Keratinocyte (primary cell): ENCODE results near the gene VPS26A. TPM values are rescaled to one million over a fixed set of nuclear protein-coding genes. Genes with fewer than 3 reads are reported as not detected.
A peak's percentile ranks its signal among the peaks of the same experiment; 100 is the strongest.

ENCODE experiments used
- DNase-seq: peaks from one replicate; pipeline ENCODE4 v3.0.0-alpha.2; 2011; ENCODE audit warnings: low read depth, missing footprints, low spot score
- FAIRE-seq: peaks from 2 replicates; lab custom pipeline; 2011; peaks lifted over from hg19 to GRCh38; lab: Jason Lieb, UNC
- H2AFZ ChIP-seq: 2 replicates; pipeline ENCODE4 v1.6.0; 2012; ENCODE audit warnings: low read length, control low read depth, inconsistent platforms; ENCODE audit not compliant: control insufficient read depth
- H3K27ac ChIP-seq: 2 replicates; pipeline ENCODE4 v1.5.1; 2011; ENCODE audit warnings: low read length; ENCODE audit not compliant: control insufficient read depth, insufficient read depth
- H3K27me3 ChIP-seq: 3 replicates; pipeline ENCODE4 v1.6.0; 2011; ENCODE audit warnings: low read length; ENCODE audit not compliant: control insufficient read depth, insufficient read depth; ENCODE audit errors: extremely low read depth
- H3K36me3 ChIP-seq, 2 experiments: 2 replicates in 1 of 2; 3 replicates in 1 of 2; pipeline ENCODE4 v1.5.1; 2011; ENCODE audit warnings: low read length in 2 of 2, mild to moderate bottlenecking in 1 of 2; ENCODE audit not compliant: control insufficient read depth in 2 of 2, insufficient read depth in 2 of 2; ENCODE audit errors: extremely low read depth in 1 of 2
- H3K4me1 ChIP-seq: 3 replicates; pipeline ENCODE4 v1.5.1; 2011; ENCODE audit warnings: low read length; ENCODE audit not compliant: control insufficient read depth, insufficient read depth; ENCODE audit errors: extremely low read depth
- H3K4me2 ChIP-seq: 3 replicates; pipeline ENCODE4 v1.6.0; 2011; ENCODE audit warnings: low read depth, low read length; ENCODE audit not compliant: control insufficient read depth, insufficient read depth; ENCODE audit errors: extremely low read depth
- H3K4me3 ChIP-seq, 3 experiments: fragments of 200-600 bp in 1 of 3; sonication (generic) in 1 of 3; 2 replicates in 2 of 3; 3 replicates in 1 of 3; pipeline ENCODE4 v1.5.1; 2011 to 2016; ENCODE audit warnings: low read length in 3 of 3, mild to moderate bottlenecking in 3 of 3, control low read depth in 2 of 3, inconsistent platforms in 1 of 3, low read depth in 1 of 3, mixed read lengths in 1 of 3, mixed run types in 1 of 3, moderate library complexity in 1 of 3; ENCODE audit not compliant: control insufficient read depth in 2 of 3, insufficient read depth in 2 of 3; ENCODE audit errors: extremely low read depth in 1 of 3
- H3K79me2 ChIP-seq: 2 replicates; pipeline ENCODE4 v1.6.0; 2012; ENCODE audit warnings: low read length; ENCODE audit not compliant: control insufficient read depth, insufficient read depth
- H3K9ac ChIP-seq: 3 replicates; pipeline ENCODE4 v1.6.0; 2011; ENCODE audit warnings: low read length; ENCODE audit not compliant: control insufficient read depth, insufficient read depth; ENCODE audit errors: extremely low read depth
- H3K9me1 ChIP-seq: 3 replicates; pipeline ENCODE4 v1.6.0; 2011; ENCODE audit warnings: low read length; ENCODE audit not compliant: control insufficient read depth, insufficient read depth; ENCODE audit errors: extremely low read depth
- H3K9me3 ChIP-seq: 2 replicates; pipeline ENCODE4 v1.5.1; 2012; ENCODE audit warnings: low read depth, low read length; ENCODE audit not compliant: control insufficient read depth
- H4K20me1 ChIP-seq: 3 replicates; pipeline ENCODE4 v1.6.0; 2011; ENCODE audit warnings: low read length; ENCODE audit not compliant: control insufficient read depth, insufficient read depth; ENCODE audit errors: extremely low read depth
- CTCF ChIP-seq, 3 experiments: IDR thresholded peaks in 1 of 3; conservative IDR thresholded peaks in 1 of 3; optimal IDR thresholded peaks in 1 of 3; 2 replicates in 2 of 3; 3 replicates in 1 of 3; pipeline versions ENCODE3 to v1.5.1; 2011; ENCODE audit warnings: low read length in 3 of 3, mild to moderate bottlenecking in 3 of 3, moderate library complexity in 2 of 3, control low read depth in 1 of 3, inconsistent platforms in 1 of 3; ENCODE audit not compliant: insufficient read depth in 2 of 3; ENCODE audit errors: extremely low read depth in 1 of 3
- EZH2 ChIP-seq: IDR thresholded peaks from one replicate; pipeline ENCODE4 v1.6.1; 2012; ENCODE audit warnings: inconsistent platforms, mild to moderate bottlenecking, low read length, moderate library complexity
- dilution Hi-C: fragments of 300-500 bp; cut with MboI; formaldehyde crosslinking; loops from one replicate; pipeline ENCODE4 v1.7.0; 2020; ENCODE audit warnings: low sequenced_read_pairs; ENCODE audit not compliant: extremely low pct_ligation_motif_present
- polyA plus RNA-seq, 5 experiments: library from polyadenylated mRNA; depleted of rRNA in 3 of 5; stranded (reverse) in 3 of 5; stranded (forward) in 1 of 5; unstranded in 1 of 5; fragments of >200 nt; gene quantifications; 1 replicate in 1 of 5; 2 replicates in 3 of 5; 3 replicates in 1 of 5; pipeline versions ENCODE4 v1.2.1 to v1.2.3, GENCODE V29; 2011 to 2012; ENCODE audit warnings: missing spikeins in 2 of 5, low read depth in 1 of 5, low replicate concordance in 1 of 5

VPS26A gene
- polyA plus RNA-seq, 1 donor (not counting 4 experiments of a cell fraction or from before 2014, with no cell fraction given), result 64.3 TPM

- DNase-seq (peak; percentile 30), FAIRE-seq (peak; percentile 17)
- Histone ChIP-seq H3K4me3 (peak overlapping the region; percentile 68 to 100 (median 94)), H3K79me2 (peaks cover 41% of the 10 kb centered on the region), H3K27me3 (no peaks in the 10 kb centered on the region), H3K36me3 (peaks cover 0 to 4% of the 10 kb centered on the region in 2 experiments), H3K9me1 (no peaks in the 10 kb centered on the region), H3K9me3 (no peaks in the 10 kb centered on the region), H3K4me2 (peak overlapping the region; percentile 99), H2AFZ (peak overlapping the region; percentile 85), H3K9ac (peak overlapping the region; percentile 100), H3K27ac (peak overlapping the region; percentile 99), H3K4me1 (peaks cover 9% of the 10 kb centered on the region), H4K20me1 (no peaks in the 10 kb centered on the region)
- TF ChIP-seq CTCF (optimal IDR thresholded peaks at IDR 0.05 in 1 of 3, IDR thresholded peaks at IDR 0.05 in 1 of 3, conservative IDR thresholded peaks at IDR 0.05 in 1 of 3; ENCODE audit: extremely low read depth in 1 of 3, insufficient read depth in 2 of 3, low read length in 3 of 3) (no peak), EZH2 (no peak)
- dilution Hi-C loops, result no loop called here
Observed at GRCh38 chr10:69179089-69179742, 55.2 kb downstream of the VPS26A start.

- peak within 1 kb of the TSS; percentile 85 for H2AFZ ChIP-seq
- no peaks in the 10 kb centered on the region for H3K27me3 ChIP-seq
- no peaks in the 10 kb centered on the region for H3K9me1 ChIP-seq
- H4K20me1 ChIP-seq, result no peaks in the 10 kb centered on the region
- H3K9ac ChIP-seq, result peak within 1 kb of the TSS; percentile 100
- dilution Hi-C loops, result no loop called here
- peaks cover 0 to 6% of the 10 kb centered on the region in 2 experiments for H3K36me3 ChIP-seq
- FAIRE-seq (peak; percentile 84), DNase-seq (peak; percentile 85)
- H3K4me3 ChIP-seq, result peak within 1 kb of the TSS; percentile 68 to 100 (median 94)
- peak within 1 kb of the TSS; percentile 99 for H3K27ac ChIP-seq
- peaks cover 9% of the 10 kb centered on the region for H3K4me1 ChIP-seq
- peaks cover 48% of the 10 kb centered on the region for H3K79me2 ChIP-seq
- no peaks in the 10 kb centered on the region for H3K9me3 ChIP-seq
- TF ChIP-seq CTCF (optimal IDR thresholded peaks at IDR 0.05 in 1 of 3, IDR thresholded peaks at IDR 0.05 in 1 of 3, conservative IDR thresholded peaks at IDR 0.05 in 1 of 3; ENCODE audit: extremely low read depth in 1 of 3, insufficient read depth in 2 of 3, low read length in 3 of 3) (no peak), EZH2 (no peak)
- peak within 1 kb of the TSS; percentile 99 for H3K4me2 ChIP-seq
Observed at GRCh38 chr10:69179743-69180524, 56.0 kb downstream of the VPS26A start, which contains the start of gene SUPV3L1. SUPV3L1 (plus strand) TSS chr10:69180234; CDS start chr10:69180292, 58 bp downstream.
